ENCODE results near the gene DNM1L.
"Not testable (repeated sequence)": the region's sequence is repeated elsewhere in the genome, so short reads cannot be mapped to it uniquely, and the experiment has no call there.

The DNM1L gene

DNA sequence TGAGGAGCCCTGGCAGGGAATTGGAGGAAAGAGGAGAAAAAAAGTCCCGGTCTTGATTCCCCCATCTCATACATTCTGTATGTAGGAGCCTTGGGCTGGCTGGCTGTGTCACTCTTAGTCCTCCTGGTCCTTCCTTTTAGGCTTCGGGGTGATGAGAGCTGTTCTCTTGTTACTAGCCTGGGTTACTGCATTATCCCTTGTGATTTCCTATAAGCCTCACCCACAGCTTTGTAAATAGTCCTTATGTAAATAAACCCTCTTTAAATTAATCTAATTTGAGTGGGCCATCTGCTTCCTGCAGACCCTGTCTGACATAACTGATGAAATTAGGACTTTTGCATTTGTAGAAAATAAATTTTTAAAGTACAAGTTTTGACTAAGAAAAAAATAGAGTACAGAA lies 19.2 kb downstream of the DNM1L start:
- DNase-seq: no peak

DNA sequence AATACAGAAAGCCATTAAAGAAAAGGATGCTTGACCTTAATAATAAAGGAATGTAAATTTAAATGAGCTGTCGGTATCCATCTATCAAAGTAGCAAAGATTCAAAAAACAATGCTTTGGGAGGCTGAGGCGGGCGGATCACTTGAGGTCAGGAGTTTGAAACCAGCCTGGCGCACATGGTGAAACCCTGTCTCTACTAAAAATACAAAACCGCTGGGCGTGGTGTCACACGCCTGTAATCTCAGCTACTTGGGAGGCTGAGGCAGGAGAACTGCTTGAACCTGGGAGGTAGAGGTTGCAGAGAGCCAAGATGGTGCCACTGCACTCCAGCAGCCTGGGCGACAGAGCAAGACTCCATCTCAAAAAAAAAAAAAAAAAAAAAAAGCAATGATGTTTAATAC lies 20.3 kb downstream of the DNM1L start:
- not testable (repeated sequence) for DNase-seq

DNA sequence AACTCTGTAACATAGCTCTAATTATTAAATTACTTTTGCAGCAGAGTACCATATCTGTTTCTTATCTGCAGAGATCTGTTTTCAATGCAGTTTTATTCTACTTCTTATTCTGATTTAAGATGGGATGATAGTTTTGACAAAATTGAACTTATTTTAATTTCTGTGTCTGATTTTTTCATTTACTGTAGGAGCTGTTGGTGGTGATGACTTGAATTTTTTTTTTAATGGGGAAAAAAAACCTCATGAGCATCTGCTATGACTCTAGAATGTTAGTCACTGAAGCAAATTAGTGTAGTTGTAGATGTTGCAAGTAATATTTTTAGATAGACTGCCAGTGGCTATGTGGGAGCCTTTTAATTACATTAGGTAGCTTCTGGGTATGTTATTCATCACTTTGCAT lies 23.4 kb downstream of the DNM1L start:
- no peak for DNase-seq

DNA sequence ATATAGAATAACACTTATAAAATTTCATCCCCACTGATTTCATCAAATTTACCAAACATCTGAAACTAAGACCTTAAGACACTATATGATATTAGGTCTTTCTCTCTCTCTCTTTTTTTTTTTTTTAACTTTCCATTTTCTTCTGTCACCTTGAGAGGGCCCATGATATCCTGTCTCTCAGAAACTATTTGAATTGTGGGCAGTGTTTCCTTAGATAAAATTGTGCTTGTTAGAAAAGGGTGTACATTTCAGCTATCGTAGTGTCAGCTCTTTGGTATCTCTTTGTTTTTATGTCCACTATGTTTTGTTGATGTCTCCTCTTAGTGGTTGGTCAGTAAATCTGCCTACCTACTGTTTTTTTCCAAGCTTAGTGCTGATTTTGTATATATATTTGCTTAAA lies 23.8 kb downstream of the DNM1L start:
- no peak for DNase-seq

DNA sequence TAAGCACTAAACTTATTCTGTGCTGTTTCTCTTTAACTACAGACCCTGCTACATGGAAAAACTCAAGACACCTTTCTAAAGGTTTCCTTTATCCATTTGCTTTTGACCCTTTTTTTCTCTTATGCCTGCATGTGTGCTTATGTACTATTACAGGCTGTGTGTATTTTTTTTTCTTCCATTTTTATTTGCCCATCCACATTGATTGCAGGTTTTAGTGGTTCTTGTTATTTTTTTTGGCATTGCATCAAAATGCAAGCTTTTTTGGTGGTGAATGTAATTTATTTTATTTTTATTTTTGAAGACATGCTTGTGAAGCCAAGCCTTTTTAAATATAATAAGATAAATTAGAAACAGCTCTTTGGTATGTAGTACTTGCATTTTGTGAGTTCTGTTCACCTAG lies 26.7 kb downstream of the DNM1L start:
- no peak for DNase-seq

DNA sequence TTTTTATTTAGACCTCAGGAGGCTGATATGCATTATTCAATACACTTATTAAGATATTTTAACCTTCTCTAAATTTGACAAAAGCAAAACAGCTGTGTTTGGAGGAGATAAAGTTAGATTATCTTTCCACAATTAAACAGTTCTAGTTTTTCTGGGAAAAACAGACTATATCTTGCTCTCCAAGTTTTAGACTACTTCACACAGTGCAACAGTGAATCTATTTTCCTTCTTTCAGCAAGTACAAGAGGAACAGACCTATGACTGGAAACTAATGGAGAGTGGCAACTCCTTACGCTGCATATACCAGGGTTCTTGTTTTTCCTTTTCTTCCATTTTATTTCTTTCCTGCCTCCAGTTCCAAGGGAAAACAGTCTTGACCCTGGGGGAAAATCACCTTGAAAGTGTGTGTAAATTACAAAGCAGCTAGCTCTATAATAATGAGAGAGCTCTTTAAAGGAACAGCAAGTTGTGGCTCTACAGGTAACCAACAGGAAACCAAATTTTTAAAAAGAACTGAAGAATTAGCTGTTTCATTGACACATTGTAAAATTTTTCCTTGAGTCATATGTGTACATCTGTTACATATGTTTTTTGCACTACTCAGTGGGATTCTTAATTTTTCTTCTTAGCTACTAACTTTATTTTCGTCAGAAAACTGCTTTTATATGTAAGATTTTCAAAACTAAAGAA lies 27.4 kb downstream of the DNM1L start:
- no peak for DNase-seq

DNA sequence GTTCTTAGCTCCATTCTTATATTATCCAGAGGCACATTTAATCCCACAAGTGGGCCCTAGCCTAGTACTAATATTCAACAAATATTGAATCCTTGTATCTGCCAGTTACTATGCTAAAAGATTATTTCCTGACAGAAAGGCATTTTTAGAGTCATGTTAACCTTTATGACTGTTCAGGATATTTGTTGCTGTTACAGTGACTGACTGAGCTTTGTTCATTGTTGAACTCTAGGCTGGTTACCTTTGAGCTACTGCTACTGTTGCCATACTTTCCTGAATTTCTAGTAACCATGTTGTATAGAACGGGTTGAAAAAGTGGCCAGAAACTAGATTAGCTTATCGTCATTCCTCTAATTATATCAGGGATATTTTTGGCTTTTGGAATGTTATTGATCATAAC lies 29.8 kb downstream of the DNM1L start:
- DNase-seq: no peak

DNA sequence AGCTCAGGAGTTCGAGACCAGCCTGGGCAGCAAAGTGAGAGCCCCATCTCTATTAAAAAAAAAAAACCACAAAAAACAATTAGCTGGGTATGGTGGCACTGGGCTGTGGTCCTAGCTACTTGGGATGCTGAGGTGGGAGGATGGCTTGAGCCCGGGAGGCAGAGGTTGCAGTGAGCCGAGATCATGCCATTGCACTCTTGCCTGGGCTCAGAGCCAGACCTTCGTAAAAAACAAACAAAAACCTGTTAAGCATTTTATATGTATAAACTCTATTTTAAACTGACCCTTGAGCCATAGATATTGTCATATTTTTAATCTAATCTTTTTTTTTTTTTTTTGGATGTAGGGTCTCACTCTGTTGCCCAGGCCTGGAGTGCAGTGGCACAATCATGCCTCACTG lies 35.7 kb downstream of the DNM1L start:
- no peak for DNase-seq

DNA sequence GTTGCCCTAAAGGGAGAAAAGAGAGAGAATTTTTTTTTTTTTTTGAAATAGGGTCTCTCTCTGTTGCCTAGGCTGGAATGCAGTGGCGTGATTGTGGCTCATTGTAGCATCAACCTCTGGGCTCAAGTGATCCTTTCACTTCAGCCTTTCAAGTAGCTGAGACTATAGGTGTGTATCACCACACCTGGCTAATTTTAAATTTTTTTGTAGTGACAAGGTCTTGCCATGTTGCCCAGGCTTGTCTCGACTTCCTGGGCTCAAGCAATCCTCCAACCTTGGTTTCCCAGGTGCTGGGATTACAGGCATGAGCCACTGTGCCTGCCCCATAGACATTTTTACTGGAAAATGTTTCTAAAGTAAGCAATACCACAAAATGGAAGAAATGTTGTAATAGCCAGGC lies 39.8 kb downstream of the DNM1L start:
- no peak for DNase-seq

DNA sequence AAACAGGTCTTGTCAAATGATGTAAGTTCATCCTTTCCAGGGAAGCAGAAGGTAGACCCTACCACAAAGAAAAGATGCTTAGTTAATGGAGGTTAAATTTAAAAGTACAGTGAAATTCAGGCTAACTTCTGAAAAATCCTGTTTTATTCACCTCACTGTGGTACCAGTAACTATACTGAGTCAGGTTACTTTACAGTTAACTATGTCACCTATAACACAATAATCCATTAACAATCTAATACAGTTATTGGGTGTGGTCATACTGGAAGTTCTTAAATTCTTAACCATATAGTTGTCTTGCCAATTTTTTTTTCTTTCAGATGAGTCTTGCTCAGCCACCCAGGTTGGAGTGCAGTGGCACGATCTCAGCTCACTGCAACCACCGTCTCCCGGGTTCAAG lies 46.2 kb downstream of the DNM1L start:
- not testable (repeated sequence) for DNase-seq

DNA sequence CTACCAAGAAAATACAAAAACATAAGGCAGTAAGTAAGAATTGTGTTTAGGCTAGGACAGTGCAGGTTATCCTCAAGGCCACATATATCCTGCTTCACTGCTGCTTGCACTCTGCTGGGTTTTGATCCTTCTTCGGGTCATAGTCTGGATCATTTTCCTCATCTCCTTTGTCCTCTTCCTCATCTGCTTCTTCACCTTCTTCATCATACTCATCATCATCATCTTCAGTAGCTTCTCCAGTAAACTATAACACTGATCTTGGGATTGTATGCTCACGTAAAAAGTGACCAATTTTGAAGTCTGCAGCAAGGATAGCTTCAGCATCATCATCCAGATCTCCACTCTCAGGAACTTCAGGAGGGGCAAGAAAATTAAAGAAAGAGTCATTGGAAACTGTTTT lies 47.2 kb downstream of the DNM1L start:
- no peak for DNase-seq

DNA sequence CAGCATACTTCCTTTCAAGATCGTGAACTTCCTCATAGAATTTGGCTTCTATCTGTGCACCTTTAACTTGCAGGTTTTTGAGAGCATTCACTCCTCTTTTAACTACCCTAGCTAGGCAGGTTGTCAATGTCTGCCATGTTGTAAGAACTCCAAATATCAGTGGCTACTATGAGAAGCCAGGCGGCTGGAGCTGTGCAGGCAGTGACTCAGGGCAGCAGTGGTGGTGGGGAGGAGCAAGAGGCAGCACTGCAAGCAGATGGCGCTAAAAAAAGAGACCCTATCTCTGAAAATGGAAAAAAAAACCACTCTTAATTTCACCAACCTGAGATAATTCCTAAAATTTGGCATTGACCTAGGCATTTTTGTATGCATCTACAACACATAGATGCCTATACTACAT lies 48.1 kb downstream of the DNM1L start:
- no peak for DNase-seq

DNA sequence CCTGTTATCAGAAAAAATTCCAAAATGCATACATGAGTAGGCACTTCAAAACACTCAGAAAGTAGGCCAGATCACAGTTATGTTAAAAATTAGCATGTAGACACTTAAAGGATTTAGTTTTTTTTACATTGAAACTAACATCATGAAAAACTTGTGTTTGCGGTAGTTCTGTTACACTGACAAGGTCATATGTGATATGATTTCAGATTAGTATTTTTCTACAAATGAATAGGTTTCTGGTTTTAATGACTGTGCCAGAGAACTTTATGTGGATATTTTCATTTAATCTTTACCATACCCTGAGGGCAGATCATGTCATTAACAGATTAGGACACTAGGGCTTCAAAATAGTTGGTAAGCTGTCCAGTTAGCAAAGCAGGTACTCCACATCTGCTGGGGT lies 55.9 kb downstream of the DNM1L start:
- no peak for DNase-seq

DNA sequence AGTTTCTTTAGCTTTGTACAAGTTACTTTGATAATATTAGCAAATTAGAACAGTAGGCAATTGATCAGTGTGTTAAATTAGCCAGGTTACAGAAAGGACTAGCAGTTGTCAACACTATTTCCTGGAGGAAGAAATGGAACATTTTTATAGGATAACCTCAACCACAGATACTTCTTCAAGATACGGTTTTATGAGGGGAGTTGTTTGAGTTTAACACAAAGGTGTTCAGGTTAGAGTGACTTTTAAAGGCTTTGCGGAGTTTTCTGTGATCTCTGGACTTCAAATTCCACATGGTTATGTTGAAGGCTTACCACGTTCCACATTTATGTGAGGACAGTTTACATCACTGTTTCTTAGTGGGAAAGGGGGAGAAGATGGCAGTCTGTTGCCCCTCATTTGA lies 57.3 kb downstream of the DNM1L start:
- no peak for DNase-seq

DNA sequence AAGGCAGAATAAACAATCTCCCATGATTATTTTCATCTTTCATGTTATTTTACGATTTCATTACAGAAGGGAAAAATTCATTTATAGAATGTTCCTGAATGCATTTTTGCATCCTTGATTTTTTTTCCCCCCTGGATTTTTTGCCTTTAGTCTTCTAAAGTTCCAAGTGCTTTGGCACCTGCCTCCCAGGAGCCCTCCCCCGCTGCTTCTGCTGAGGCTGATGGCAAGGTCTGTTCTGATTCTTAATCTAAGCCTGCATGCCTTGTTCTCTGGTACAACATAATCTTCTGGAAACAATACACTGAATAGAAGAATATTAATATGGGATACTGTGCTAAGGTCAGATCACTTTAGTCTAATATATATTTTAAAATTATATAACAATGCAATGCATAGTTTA lies 58.6 kb downstream of the DNM1L start:
- DNase-seq: no peak

DNA sequence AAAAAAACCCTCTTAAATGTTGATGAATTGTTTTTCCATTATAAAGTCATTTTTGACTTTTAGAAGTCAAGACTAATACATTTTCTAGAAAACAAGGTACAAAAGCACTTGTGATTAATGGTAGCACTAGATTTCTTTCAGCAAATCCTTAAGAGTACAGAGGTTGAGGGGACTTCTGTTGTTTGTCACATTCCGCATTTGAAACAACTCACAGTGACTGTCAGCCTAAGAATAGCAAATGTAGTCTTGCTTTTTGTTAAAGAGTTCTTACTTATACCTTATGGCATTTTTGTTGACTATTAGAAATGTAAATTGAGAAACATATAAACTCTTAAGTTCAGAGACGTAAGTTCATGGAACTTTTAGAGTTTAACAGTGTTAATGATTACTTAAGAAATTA lies 60.2 kb downstream of the DNM1L start:
- no peak for DNase-seq

DNA sequence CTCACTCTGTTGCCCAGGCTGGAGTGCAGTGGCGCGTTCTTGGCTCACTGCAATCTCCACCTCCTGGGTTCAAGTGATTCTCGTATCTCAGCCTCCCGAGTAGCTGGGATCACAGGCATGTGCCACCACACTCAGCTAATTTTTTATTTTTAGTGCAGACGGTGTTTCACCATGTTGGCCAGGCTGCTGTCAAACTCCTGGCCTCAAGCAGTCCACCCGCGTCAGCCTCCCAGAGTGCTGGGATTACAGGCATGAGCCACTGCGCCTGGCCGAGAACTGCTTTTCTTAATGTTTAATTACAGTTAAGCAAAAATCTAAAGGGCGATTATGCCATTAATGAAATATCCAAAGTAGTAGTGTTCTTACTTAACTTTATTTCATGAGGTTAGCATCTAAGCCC lies 63.0 kb downstream of the DNM1L start:
- no peak for DNase-seq

DNA sequence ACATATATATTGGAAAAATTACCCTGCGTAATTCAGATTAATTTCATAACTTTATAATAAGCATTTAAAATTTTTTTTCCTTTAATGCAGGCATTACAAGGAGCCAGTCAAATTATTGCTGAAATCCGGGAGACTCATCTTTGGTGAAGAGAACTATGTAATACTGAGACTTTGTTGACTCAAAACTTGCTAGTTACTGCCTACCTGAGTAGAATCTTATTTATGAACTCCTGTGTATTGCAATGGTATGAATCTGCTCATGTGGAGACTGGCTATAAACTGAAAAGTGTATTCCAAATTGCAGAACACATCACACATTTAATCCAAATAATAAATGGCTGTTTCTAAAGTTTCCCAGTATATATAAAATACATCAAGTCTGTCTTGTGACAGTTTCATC lies 64.2 kb downstream of the DNM1L start:
- DNase-seq: no peak

DNA sequence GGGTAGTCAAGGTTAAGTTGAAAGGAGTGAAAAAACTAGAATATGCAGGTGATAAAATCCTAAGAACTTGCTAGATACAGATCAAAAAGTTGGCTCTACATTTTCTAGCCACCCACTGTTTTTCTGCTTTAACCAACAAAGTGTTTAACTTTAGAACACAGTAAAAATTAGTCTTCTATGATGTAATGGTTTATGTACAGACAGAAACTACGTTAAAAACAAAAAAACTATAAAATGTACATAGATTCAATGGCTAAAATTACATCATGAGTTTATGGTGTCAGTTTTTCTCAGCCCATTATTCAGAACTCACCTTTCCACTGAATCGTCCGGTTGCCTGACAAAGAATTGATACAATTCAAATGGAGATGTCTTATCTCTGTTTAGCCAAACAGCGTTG lies 74.5 kb downstream of the DNM1L start:
- no peak for DNase-seq

DNA sequence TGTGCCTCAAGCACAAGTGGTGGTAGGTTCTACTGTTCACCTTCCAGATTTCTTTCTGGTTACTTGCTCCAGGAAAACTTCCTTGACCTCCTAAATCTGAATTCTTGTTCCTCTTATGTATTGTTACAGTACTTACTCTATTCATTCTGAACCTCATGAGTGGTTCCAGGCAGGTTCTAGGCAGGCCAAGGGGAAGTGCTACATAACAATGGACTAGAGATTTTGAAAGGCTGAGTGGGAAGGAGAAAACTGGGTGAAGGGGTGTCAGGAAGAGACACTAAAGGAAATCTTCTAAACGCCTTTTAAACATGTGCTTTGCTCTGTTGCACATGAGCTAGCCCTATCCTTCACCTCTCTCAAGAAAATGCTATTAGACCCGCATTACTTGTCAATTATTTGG lies 75.0 kb downstream of the DNM1L start:
- no peak for DNase-seq

DNA sequence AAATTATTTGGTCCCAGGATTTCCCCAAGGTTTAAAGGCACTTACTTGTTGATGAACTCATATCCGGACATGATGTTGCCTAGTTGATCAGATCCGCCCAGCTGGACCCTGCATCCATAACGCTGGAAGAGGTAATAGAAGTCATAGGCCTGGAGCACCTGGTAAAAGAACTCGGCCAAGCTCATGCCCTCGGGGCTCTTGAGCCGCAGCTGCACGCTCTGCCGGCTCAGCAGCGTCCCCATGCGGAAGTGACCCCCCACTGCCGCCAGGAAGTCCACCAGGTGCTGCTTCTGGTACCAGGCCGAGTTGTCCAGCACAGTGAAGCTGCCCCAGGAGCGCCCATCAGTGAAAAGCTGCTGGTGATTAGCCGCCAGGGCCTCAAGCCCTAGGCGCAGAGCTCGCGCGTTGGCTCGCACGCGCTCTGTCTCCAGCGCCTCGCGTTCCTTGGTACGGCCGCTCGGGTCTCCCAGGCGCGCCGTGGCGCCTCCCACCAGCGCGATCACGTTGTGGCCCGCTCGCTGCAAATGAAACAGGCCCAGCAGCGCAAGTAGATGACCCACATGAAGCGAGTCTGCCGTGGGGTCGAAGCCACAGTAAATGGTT lies 76.1 kb downstream of the DNM1L start:
- peak; percentile 52 to 69 for DNase-seq

DNA sequence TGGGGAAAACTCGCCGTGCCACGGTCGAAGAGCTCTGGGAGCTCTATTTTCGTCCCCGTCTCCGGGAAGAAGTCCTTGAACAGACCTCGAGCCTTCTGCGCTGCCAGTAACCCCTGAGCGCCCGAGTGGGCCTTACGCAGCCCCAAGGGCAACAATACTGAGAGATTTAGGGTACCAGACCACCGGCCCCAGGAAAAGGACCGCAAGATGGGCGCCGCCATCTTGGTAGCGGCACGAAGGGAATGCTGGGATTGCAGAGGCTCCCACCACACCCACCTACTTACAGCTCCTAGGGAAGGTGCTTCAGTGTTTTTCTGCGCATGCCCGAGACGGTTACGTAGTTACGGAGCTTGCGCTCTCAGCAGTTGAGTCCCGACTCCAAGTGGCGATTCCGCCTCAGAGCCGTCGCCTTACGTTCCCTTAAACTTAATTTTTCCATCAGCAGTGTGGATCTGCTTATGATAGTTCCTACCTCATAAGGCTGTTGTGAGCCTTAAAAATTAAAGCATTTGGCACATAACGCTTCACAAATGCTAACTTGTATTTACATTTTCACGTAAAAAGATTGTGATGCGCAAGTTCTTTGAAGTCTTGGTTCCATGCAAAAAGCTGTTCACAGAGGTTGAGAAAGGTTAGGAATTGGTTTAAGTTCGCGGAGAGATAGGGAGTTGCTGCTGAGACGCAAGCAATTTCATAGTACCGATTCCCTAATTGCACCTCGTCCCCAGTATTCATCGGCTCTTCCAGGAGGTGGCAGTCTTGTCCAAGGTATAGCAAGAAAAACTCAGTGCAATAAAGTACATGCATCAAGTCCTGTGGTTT lies 76.8 kb downstream of the DNM1L start, which contains the start of gene YARS2:
Gene YARS2 (minus strand): TSS at position 244 of the 822 bp plus-strand sequence. CDS start 23 bp downstream, at position 221.
- DNase-seq: peak; percentile 87 to 92

DNA sequence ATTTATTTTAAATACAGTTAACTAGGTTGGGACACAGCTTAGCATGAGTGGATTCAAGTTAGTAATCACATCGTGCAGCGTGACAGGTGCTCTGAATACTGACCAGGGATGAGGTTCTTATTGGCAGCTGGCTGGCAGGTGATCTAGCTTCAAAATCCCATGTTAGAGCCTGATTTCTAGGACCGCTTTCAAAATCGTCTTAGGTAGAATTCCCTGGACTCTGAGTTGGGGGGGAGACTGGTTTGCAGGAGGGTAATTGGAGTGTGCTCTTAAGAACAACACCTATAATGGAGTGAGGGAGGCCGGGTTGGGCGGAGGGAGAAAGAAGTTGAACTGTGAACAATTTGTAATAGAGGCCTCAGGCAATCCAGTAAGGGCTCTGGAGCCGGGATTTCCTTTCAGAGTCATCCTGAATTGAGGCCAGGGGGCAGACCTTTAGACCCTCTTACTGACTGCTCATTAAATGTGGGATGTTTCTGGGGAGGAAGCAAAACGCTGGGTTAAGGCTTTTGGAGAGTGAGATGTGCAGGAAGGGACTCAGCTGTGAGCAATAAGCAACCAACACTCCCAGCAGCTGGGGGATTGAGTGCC lies 77.5 kb downstream of the DNM1L start:
- no peak for DNase-seq

DNA sequence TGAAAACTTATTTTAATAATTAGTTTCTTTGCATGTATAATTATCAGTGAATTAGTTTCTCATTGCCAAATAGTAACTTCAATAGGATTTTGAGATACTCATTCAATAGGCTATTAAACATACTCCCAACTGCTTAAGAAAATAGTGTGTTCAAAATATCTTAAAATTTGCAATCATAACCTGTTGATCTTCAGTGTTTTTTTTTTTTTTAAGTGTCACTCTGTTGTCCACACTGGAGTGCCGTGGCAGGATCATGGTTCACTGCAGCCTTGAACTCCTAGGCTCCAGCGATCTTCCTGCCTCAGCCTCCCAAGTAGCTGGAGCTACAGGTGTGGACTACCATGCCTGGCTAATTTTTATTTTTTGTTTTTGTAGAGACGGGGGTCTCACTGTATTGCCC lies 78.1 kb downstream of the DNM1L start:
- DNase-seq: no peak
